H1 (cell line): ENCODE data around the gene TYSND1. TPM values are rescaled to one million over a fixed set of nuclear protein-coding genes. Genes with fewer than 3 reads are reported as not detected.

Source experiments
- KDM5A ChIP-seq: fragments of 200-600 bp; IDR thresholded peaks from 2 replicates; pipeline ENCODE4 v1.7.1; 2012; ENCODE audit warnings: mild to moderate bottlenecking, low read length, inconsistent platforms, mixed read lengths
- polyA plus RNA-seq, 7 experiments: library from polyadenylated mRNA; depleted of rRNA in 3 of 7; stranded (reverse) in 5 of 7; unstranded in 2 of 7; fragments of >200 nt in 5 of 7; fragments of 200-250 nt in 2 of 7; gene quantifications; 1 replicate in 5 of 7; 2 replicates in 1 of 7; 4 replicates in 1 of 7; pipeline versions ENCODE4 v1.2.1 to v1.2.3, GENCODE V29; 2011 to 2013; ENCODE audit warnings: missing spikeins in 2 of 7, mixed read lengths in 2 of 7
- total RNA-seq: library from RNA; stranded (reverse); fragmentation: NEBNext Ultra II Directional; extraction: Animal tissue kit (Norgen Biotek cat#: 25700); gene quantifications from 2 replicates; pipeline ENCODE4 v1.2.1, GENCODE V29; 2021

The TYSND1 gene
- total and polyA plus RNA-seq, 2 of the 8 experiments (the other 6 are each of a cell fraction or from before 2014, with no cell fraction given) = 11.9 to 15.0 TPM

GRCh38 chr10:70175516-70175915, 29.0 kb upstream of the TYSND1 start (continued):
- no peak for TF ChIP-seq KDM5A
